ENCODE results near the gene HOOK2.

The HOOK2 gene

GRCh38 chr19:12769689-12770088 lies 5.7 kb downstream of the HOOK2 start:
- peaks cover 7% of the 10 kb centered on the region for H3K4me1 ChIP-seq (ENCODE audit: control insufficient read depth, insufficient read depth, low read length, poor library complexity, severe bottlenecking)
- peak in 2 of 3 donors; percentile 48 to 63 for DNase-seq
- no peak overlapping the region for H3K27ac ChIP-seq (ENCODE audit: insufficient read depth, low read length, poor library complexity, severe bottlenecking)
- H3K9me3 ChIP-seq (ENCODE audit: control insufficient read depth, low read length): no peaks in the 10 kb centered on the region
- H3K4me3 ChIP-seq (ENCODE audit: insufficient read depth, low read depth, low read length, poor library complexity, severe bottlenecking): no peak overlapping the region
- H3K36me3 ChIP-seq (ENCODE audit: control insufficient read depth, insufficient read depth, low read length): no peaks in the 10 kb centered on the region
- no peaks in the 10 kb centered on the region for H3K27me3 ChIP-seq (replicated peaks; ENCODE audit: control insufficient read depth, insufficient read depth, low read length, poor library complexity, severe bottlenecking)

GRCh38 chr19:12767666-12768065 lies 7.7 kb downstream of the HOOK2 start:
- H3K4me1 ChIP-seq (ENCODE audit: control insufficient read depth, insufficient read depth, low read length, poor library complexity, severe bottlenecking): peaks cover 7% of the 10 kb centered on the region

DNA sequence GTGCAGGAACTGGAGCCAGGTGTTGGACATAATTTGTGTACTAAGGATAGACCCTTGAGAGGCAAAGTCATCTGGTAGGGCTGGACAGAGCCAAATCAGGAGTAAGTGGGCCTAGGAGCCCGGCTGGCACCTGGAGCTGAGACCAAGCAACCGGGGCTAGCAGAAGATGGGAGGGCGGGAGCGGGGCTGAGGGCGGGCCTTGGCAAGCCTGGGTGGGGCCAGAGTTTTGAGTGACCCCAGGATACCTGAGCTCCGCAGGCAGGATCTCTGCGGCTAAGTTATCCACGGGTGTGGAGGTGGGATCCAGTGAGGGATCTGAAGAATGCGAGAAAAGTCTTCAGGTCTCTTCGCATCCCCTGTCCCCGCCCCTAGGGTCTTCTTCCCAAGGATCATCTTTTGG lies 8.2 kb downstream of the HOOK2 start:
- H3K27ac ChIP-seq (ENCODE audit: insufficient read depth, low read length, poor library complexity, severe bottlenecking): no peak overlapping the region
- H3K4me3 ChIP-seq (ENCODE audit: insufficient read depth, low read depth, low read length, poor library complexity, severe bottlenecking): no peak overlapping the region
- H3K36me3 ChIP-seq (ENCODE audit: control insufficient read depth, insufficient read depth, low read length): no peaks in the 10 kb centered on the region
- no peaks in the 10 kb centered on the region for H3K27me3 ChIP-seq (replicated peaks; ENCODE audit: control insufficient read depth, insufficient read depth, low read length, poor library complexity, severe bottlenecking)
- peaks cover 7% of the 10 kb centered on the region for H3K4me1 ChIP-seq (ENCODE audit: control insufficient read depth, insufficient read depth, low read length, poor library complexity, severe bottlenecking)
- DNase-seq: no peak
- no peaks in the 10 kb centered on the region for H3K9me3 ChIP-seq (ENCODE audit: control insufficient read depth, low read length)

More at GRCh38 chr19:12767666-12768065, 7.7 kb downstream of the HOOK2 start:
- no peaks in the 10 kb centered on the region for H3K9me3 ChIP-seq (ENCODE audit: control insufficient read depth, low read length)
- no peaks in the 10 kb centered on the region for H3K27me3 ChIP-seq (replicated peaks; ENCODE audit: control insufficient read depth, insufficient read depth, low read length, poor library complexity, severe bottlenecking)
- no peaks in the 10 kb centered on the region for H3K36me3 ChIP-seq (ENCODE audit: control insufficient read depth, insufficient read depth, low read length)
- no peak overlapping the region for H3K4me3 ChIP-seq (ENCODE audit: insufficient read depth, low read depth, low read length, poor library complexity, severe bottlenecking)
- no peak for DNase-seq
- no peak overlapping the region for H3K27ac ChIP-seq (ENCODE audit: insufficient read depth, low read length, poor library complexity, severe bottlenecking)

GRCh38 chr19:12766051-12766521 lies 9.3 kb downstream of the HOOK2 start:
- no peaks in the 10 kb centered on the region for H3K36me3 ChIP-seq (ENCODE audit: control insufficient read depth, insufficient read depth, low read length)
- no peak overlapping the region for H3K4me3 ChIP-seq (ENCODE audit: insufficient read depth, low read depth, low read length, poor library complexity, severe bottlenecking)
- H3K27ac ChIP-seq (ENCODE audit: insufficient read depth, low read length, poor library complexity, severe bottlenecking): no peak overlapping the region
- no peaks in the 10 kb centered on the region for H3K9me3 ChIP-seq (ENCODE audit: control insufficient read depth, low read length)
- H3K4me1 ChIP-seq (ENCODE audit: control insufficient read depth, insufficient read depth, low read length, poor library complexity, severe bottlenecking): peaks cover 7% of the 10 kb centered on the region
- DNase-seq: peak in 2 of 3 donors; percentile 69 to 77
- no peaks in the 10 kb centered on the region for H3K27me3 ChIP-seq (replicated peaks; ENCODE audit: control insufficient read depth, insufficient read depth, low read length, poor library complexity, severe bottlenecking)

- Histone ChIP-seq H3K27ac (ENCODE audit: insufficient read depth, low read length, poor library complexity, severe bottlenecking) (no peak overlapping the region), H3K36me3 (ENCODE audit: control insufficient read depth, insufficient read depth, low read length) (no peaks in the 10 kb centered on the region), H3K4me1 (ENCODE audit: control insufficient read depth, insufficient read depth, low read length, poor library complexity, severe bottlenecking) (peaks cover 3% of the 10 kb centered on the region), H3K27me3 (replicated peaks; ENCODE audit: control insufficient read depth, insufficient read depth, low read length, poor library complexity, severe bottlenecking) (no peaks in the 10 kb centered on the region), H3K4me3 (ENCODE audit: insufficient read depth, low read depth, low read length, poor library complexity, severe bottlenecking) (no peak overlapping the region), H3K9me3 (ENCODE audit: control insufficient read depth, low read length) (no peaks in the 10 kb centered on the region)
- DNase-seq: no peak
These were observed 10.7 kb downstream of the HOOK2 start for GRCh38 chr19:12764698-12765097.

GRCh38 chr19:12763100-12763499 lies 12.3 kb downstream of the HOOK2 start:
- Histone ChIP-seq H3K4me3 (ENCODE audit: insufficient read depth, low read depth, low read length, poor library complexity, severe bottlenecking) (no peak overlapping the region), H3K27me3 (replicated peaks; ENCODE audit: control insufficient read depth, insufficient read depth, low read length, poor library complexity, severe bottlenecking) (no peaks in the 10 kb centered on the region), H3K36me3 (ENCODE audit: control insufficient read depth, insufficient read depth, low read length) (no peaks in the 10 kb centered on the region), H3K4me1 (ENCODE audit: control insufficient read depth, insufficient read depth, low read length, poor library complexity, severe bottlenecking) (no peaks in the 10 kb centered on the region), H3K27ac (ENCODE audit: insufficient read depth, low read length, poor library complexity, severe bottlenecking) (no peak overlapping the region), H3K9me3 (ENCODE audit: control insufficient read depth, low read length) (no peaks in the 10 kb centered on the region)
- no peak for DNase-seq

DNA sequence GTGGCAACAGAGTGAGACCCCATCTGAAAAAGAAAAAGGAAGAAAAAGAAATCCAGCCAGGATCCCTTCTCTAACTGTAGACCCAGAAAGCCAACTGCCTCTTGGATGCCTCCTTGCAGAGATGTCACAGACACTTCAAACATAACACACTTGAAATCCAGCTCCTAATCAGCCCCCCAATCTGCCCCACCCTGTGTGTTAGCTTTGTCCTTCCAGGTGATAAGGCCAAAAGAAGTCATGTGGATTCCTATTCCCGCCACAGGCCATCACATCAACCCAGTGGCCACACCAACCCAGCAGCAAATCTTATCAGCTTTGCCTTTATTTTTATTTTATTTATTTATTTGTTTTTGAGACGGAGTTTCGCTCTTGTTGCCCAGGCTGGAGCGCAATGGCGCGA lies 15.7 kb downstream of the HOOK2 start:
- no peaks in the 10 kb centered on the region for H3K9me3 ChIP-seq (ENCODE audit: control insufficient read depth, low read length)
- H3K36me3 ChIP-seq (ENCODE audit: control insufficient read depth, insufficient read depth, low read length): no peaks in the 10 kb centered on the region
- DNase-seq: no peak
- peaks cover 5% of the 10 kb centered on the region for H3K4me1 ChIP-seq (ENCODE audit: control insufficient read depth, insufficient read depth, low read length, poor library complexity, severe bottlenecking)
- H3K27me3 ChIP-seq (replicated peaks; ENCODE audit: control insufficient read depth, insufficient read depth, low read length, poor library complexity, severe bottlenecking): no peaks in the 10 kb centered on the region
- no peak overlapping the region for H3K4me3 ChIP-seq (ENCODE audit: insufficient read depth, low read depth, low read length, poor library complexity, severe bottlenecking)
- H3K27ac ChIP-seq (ENCODE audit: insufficient read depth, low read length, poor library complexity, severe bottlenecking): no peak overlapping the region

DNA sequence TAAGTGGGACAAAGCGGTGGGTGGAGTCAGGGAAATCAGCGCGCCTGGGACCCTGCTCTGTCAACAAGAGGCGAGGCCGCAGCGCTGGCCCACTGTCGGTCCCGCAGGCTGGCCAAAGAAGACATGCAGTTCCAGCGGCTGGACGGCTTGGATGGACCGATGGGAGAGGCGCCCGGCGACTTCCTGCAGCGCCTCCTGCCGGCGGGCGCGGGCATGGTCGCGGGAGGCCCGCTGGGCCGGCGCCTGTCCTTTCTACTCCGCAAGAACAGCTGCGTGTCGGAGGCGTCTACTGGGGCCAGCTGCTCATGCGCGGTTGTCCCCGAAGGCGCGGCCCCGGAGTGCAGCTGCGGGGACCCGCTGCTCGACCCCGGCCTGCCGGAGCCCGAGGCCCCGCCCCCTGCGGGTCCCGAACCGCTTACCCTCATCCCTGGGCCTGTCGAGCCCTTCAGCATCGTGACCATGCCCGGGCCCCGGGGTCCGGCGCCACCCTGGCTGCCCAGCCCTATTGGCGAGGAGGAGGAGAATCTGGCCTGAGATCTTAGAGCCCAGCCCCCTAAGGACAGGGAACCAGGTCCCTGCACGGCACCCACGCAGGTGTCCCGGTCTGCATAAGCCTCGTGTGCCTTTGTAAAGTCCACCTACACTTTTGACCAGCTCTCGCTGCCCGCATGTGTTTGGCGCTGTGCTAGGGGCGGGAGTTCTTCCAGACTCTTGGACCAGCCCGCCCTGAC lies 17.6 kb downstream of the HOOK2 start:
- no peaks in the 10 kb centered on the region for H3K36me3 ChIP-seq (ENCODE audit: control insufficient read depth, insufficient read depth, low read length)
- peaks cover 5% of the 10 kb centered on the region for H3K4me1 ChIP-seq (ENCODE audit: control insufficient read depth, insufficient read depth, low read length, poor library complexity, severe bottlenecking)
- H3K4me3 ChIP-seq (ENCODE audit: insufficient read depth, low read depth, low read length, poor library complexity, severe bottlenecking): peak overlapping the region; percentile 11
- peaks cover 4% of the 10 kb centered on the region for H3K27me3 ChIP-seq (replicated peaks; ENCODE audit: control insufficient read depth, insufficient read depth, low read length, poor library complexity, severe bottlenecking)
- no peak overlapping the region for H3K27ac ChIP-seq (ENCODE audit: insufficient read depth, low read length, poor library complexity, severe bottlenecking)
- H3K9me3 ChIP-seq (ENCODE audit: control insufficient read depth, low read length): no peaks in the 10 kb centered on the region
- peak; percentile 34 to 47 (median 34) for DNase-seq

- no peaks in the 10 kb centered on the region for H3K9me3 ChIP-seq (ENCODE audit: control insufficient read depth, low read length)
- DNase-seq: no peak
- H3K36me3 ChIP-seq (ENCODE audit: control insufficient read depth, insufficient read depth, low read length): no peaks in the 10 kb centered on the region
- H3K4me3 ChIP-seq (ENCODE audit: insufficient read depth, low read depth, low read length, poor library complexity, severe bottlenecking): no peak overlapping the region
- peaks cover 4% of the 10 kb centered on the region for H3K27me3 ChIP-seq (replicated peaks; ENCODE audit: control insufficient read depth, insufficient read depth, low read length, poor library complexity, severe bottlenecking)
- no peak overlapping the region for H3K27ac ChIP-seq (ENCODE audit: insufficient read depth, low read length, poor library complexity, severe bottlenecking)
- H3K4me1 ChIP-seq (ENCODE audit: control insufficient read depth, insufficient read depth, low read length, poor library complexity, severe bottlenecking): peaks cover 5% of the 10 kb centered on the region
These were observed 19.0 kb downstream of the HOOK2 start for GRCh38 chr19:12756150-12756883.

All from effector memory CD4-positive, alpha-beta T cell (primary cell).